Transverse colon (tissue), 4 donors: ENCODE results near the gene ESYT3. TPM values are rescaled to one million over a fixed set of nuclear protein-coding genes. Genes with fewer than 3 reads are reported as not detected.

ENCODE experiments used
- DNase-seq: peaks from one replicate; pipeline ENCODE4 v3.0.0-alpha.2; 2019
- H3K27ac ChIP-seq, 4 donors: fragments of 200-600 bp; sonication (generic); 2 replicates each; pipeline ENCODE4 v1.5.1; 2016 to 2018; ENCODE audit warnings: inconsistent platforms in 4 of 4
- H3K27me3 ChIP-seq: fragments of 200-600 bp; sonication (generic); 2 replicates; pipeline ENCODE4 v1.5.1; 2017; ENCODE audit warnings: inconsistent platforms
- H3K36me3 ChIP-seq, 4 donors: fragments of 200-600 bp; sonication (generic); 2 replicates each; pipeline ENCODE4 v1.5.1; 2017 to 2019; ENCODE audit warnings: inconsistent platforms in 4 of 4
- H3K4me1 ChIP-seq, 4 donors: fragments of 200-600 bp; sonication (generic); 2 replicates each; pipeline ENCODE4 v1.5.1; 2017 to 2020; ENCODE audit warnings: inconsistent platforms in 4 of 4
- H3K4me3 ChIP-seq, 4 donors: fragments of 200-600 bp; sonication (generic); 1 replicate in 1 of 4; 2 replicates in 3 of 4; pipeline versions ENCODE4 v1.5.1 to v1.6.1; 2017 to 2019; ENCODE audit warnings: inconsistent platforms in 4 of 4
- H3K9me3 ChIP-seq, 2 donors: fragments of 200-600 bp; sonication (generic); 2 replicates each; pipeline ENCODE4 v1.5.1; 2017 to 2019; ENCODE audit warnings: inconsistent platforms in 2 of 2
- EP300 ChIP-seq: sonication (generic); formaldehyde crosslinking; IDR thresholded peaks from one replicate; pipeline ENCODE4 v1.6.1; 2017; ENCODE audit warnings: antibody characterized with exemption, low read depth
- POLR2A ChIP-seq: fragments of 450-650 bp; IDR thresholded peaks from one replicate; pipeline ENCODE4 v1.6.1; 2016; ENCODE audit warnings: antibody characterized with exemption, mild to moderate bottlenecking, moderate library complexity
- POLR2AphosphoS5 ChIP-seq, 3 donors: sonication (generic); formaldehyde crosslinking; IDR thresholded peaks; one replicate each; pipeline ENCODE4 v1.6.1; 2016; ENCODE audit warnings: antibody characterized with exemption in 3 of 3
- WGBS, 2 donors: methylation state at CpG; one replicate each; pipeline ENCODE4 v1.1.5; 2018; ENCODE audit warnings: low coverage in 1 of 2; 5-methylcytosine and 5-hydroxymethylcytosine counted together
- in situ Hi-C, 4 donors: fragments of 200-750 bp; cut with MboI; loops; one replicate each; pipeline versions ENCODE4 v1.15.0 to v1.15.1; 2017; ENCODE audit warnings: low sequenced_read_pairs in 3 of 4, low pct_ligation_motif_present in 1 of 4, low pct_unique_long_range_greater_than_20kb in 1 of 4
- intact Hi-C: fragments of 100-400 bp; cut with DNase I; formaldehyde crosslinking; loops from one replicate; pipeline ENCODE4 v1.15.1; 2023; ENCODE audit warnings: low total_unique reads
- total RNA-seq, 4 donors: library from RNA; depleted of rRNA; stranded (reverse); fragments of >200 nt; gene quantifications; one replicate each; pipeline ENCODE4 v1.1.0, GENCODE V29; 2016
- TF ChIP-seq, protein P1 (sequence below), 5 experiments: fragments of 200-600 bp in 3 of 5; fragments of 450-650 bp in 2 of 5; sonication (generic) in 3 of 5; IDR thresholded peaks; 1 replicate in 2 of 5; 2 replicates in 3 of 5; pipeline ENCODE4 v1.5.1; 2016 to 2017; ENCODE audit warnings: antibody characterized with exemption in 5 of 5, inconsistent platforms in 3 of 5, mild to moderate bottlenecking in 2 of 5, moderate library complexity in 1 of 5

The ESYT3 gene
- total RNA-seq, 4 donors from 2014 or later: 0.60 to 6.0 (median 2.8) TPM

DNA sequence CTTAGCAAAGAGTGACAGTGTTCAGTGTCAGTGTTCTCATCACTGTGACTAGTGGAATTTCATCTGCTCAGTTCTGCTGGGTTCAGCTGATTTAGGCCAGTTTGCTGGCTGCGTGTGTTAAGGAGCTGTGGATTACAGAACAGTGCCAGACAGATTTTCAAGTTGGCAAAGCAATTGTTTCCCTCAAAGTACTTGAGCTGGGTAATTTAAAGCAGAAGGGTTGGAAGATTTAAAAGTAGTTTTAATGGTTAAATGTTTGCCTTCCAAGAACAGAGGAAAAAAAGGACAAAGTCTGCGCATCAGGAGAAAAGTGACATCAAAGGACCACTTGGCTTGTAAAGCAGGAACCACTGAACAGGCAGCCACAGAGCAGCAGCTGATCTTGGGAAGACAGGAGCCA lies 8.7 kb downstream of the ESYT3 start:
- TF ChIP-seq EP300 (no peak), POLR2AphosphoS5 (IDR thresholded peaks at IDR 0.05) (no peak), POLR2A (no peak)
- TF ChIP-seq, protein P1, sequence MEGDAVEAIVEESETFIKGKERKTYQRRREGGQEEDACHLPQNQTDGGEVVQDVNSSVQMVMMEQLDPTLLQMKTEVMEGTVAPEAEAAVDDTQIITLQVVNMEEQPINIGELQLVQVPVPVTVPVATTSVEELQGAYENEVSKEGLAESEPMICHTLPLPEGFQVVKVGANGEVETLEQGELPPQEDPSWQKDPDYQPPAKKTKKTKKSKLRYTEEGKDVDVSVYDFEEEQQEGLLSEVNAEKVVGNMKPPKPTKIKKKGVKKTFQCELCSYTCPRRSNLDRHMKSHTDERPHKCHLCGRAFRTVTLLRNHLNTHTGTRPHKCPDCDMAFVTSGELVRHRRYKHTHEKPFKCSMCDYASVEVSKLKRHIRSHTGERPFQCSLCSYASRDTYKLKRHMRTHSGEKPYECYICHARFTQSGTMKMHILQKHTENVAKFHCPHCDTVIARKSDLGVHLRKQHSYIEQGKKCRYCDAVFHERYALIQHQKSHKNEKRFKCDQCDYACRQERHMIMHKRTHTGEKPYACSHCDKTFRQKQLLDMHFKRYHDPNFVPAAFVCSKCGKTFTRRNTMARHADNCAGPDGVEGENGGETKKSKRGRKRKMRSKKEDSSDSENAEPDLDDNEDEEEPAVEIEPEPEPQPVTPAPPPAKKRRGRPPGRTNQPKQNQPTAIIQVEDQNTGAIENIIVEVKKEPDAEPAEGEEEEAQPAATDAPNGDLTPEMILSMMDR (IDR thresholded peaks at IDR 0.05): no peak
- in situ Hi-C loops (no loop called here), intact Hi-C loops (no loop called here)
- no peak for DNase-seq
- Histone ChIP-seq H3K4me1 (no peaks in the 10 kb centered on the region), H3K27me3 (no peaks in the 10 kb centered on the region), H3K9me3 (no peaks in the 10 kb centered on the region), H3K36me3 (no peaks in the 10 kb centered on the region), H3K4me3 (no peak overlapping the region), H3K27ac (no peak overlapping the region)
- WGBS, 2 donors: 81 to 87% methylated on average over 2 of the region's 2 CpGs

DNA sequence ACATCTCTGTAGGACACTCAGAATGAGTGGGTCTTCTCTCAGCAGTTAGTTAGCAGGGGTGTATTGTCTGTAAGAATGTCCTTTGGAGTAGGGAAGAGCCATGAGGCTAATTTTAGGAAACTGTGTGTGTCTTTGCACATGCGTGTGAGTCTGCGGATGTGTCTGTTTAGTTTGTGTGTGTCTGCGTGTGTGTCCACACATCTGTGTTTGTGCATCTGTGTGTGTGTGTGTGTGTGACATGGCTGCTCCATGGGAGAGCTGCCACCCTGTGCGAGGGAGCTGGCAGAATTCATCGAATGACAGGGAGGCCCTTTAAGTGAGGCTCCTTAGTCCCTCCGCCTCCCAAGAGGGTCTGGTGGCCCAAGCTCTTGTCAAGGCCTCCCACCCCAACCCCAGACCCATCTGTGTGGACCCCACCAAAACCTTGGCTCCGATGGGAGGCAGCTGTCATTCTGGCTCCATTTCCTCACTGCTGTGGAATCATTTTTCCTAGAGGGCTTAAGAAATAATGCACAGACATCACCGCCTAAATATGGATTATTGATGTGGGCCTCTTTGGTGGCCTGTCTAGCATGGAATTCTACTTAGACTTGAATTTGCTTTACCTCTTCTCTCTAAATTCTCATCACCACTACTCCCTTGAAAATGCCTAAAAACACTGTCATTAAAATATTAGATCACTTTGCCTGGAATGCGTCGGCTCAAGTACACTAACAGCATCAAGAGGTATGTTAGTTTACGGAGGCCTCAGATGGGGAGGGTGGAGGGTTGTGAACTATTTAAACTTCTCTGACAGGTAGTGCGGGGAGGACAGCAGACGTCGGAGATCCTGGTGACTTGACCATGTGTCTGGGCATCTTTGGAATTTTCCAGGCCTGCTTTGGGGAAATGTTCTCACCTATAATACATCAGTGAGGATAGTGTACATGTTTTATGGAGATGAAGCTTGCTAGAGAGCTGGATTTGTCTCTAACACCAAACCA lies 9.4 kb downstream of the ESYT3 start:
- Histone ChIP-seq H3K9me3 (no peaks in the 10 kb centered on the region), H3K27ac (no peak overlapping the region), H3K36me3 (no peaks in the 10 kb centered on the region), H3K4me1 (no peaks in the 10 kb centered on the region), H3K27me3 (no peaks in the 10 kb centered on the region), H3K4me3 (no peak overlapping the region)
- intact Hi-C loops (no loop called here), in situ Hi-C loops (no loop called here)
- TF ChIP-seq, protein P1 (IDR thresholded peaks at IDR 0.05): no peak
- TF ChIP-seq POLR2A: no peak
- no peak for TF ChIP-seq EP300
- TF ChIP-seq POLR2AphosphoS5 (IDR thresholded peaks at IDR 0.05): no peak
- 89 to 95% methylated on average over 6 to 14 of the region's 14 CpGs for WGBS, 2 donors
- no peak for DNase-seq

DNA sequence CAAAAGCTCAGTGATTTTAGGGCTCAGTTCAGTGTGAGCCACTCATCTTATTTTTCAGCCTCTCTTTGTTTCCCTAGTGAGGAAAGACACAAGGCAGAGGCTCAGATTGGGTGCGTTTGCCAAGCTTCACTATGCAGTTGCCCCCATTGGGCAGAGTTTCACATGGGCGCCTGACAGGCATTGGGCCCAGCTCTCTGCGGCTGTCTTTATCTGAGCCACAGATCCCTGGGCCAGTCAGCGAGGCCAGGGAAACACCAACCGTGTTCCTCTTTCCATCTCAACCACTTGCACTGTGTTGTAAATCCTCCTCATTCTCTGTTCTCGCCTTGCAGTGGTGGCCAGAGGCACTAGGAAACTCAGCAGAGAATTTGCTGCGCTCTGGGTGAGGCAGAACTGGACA lies 10.8 kb downstream of the ESYT3 start:
- no peaks in the 10 kb centered on the region for H3K4me1 ChIP-seq
- no peaks in the 10 kb centered on the region for H3K36me3 ChIP-seq
- H3K4me3 ChIP-seq: no peak overlapping the region
- no peak for DNase-seq
- in situ Hi-C loops: no loop called here
- no peaks in the 10 kb centered on the region for H3K27me3 ChIP-seq
- H3K27ac ChIP-seq: no peak overlapping the region
- intact Hi-C loops: no loop called here
- TF ChIP-seq POLR2A (no peak), POLR2AphosphoS5 (IDR thresholded peaks at IDR 0.05) (no peak), EP300 (no peak)
- TF ChIP-seq, protein P1 (IDR thresholded peaks at IDR 0.05): no peak
- 89% methylated on average over 7 of the region's 7 CpGs; no CpG with 5 or more reads in 1 of the 2 donors for WGBS, 2 donors
- H3K9me3 ChIP-seq: no peaks in the 10 kb centered on the region

DNA sequence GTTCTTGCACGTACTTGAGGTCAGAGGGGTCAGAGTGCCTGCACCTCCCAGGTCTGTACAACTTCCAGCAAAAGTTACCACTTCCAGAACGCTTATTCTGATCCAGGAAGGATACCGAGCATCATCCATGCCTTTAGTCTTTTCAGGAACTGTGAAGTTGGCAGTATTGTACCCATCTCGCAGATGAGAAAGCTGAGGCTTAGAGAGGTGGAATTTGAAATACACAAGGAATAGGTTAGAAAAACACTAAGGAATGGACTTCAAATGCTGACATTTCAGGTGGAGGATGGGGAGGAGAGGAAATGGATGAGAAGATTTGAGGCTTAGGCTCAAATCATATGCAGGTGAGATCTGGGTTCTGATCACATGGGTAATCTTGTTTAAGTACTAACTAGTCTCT lies 11.2 kb downstream of the ESYT3 start:
- Histone ChIP-seq H3K27me3 (no peaks in the 10 kb centered on the region), H3K36me3 (no peaks in the 10 kb centered on the region), H3K9me3 (no peaks in the 10 kb centered on the region), H3K27ac (no peak overlapping the region), H3K4me3 (no peak overlapping the region), H3K4me1 (no peaks in the 10 kb centered on the region)
- no peak for DNase-seq
- TF ChIP-seq POLR2A (no peak), EP300 (no peak), POLR2AphosphoS5 (IDR thresholded peaks at IDR 0.05) (no peak)
- TF ChIP-seq, protein P1 (IDR thresholded peaks at IDR 0.05): no peak
- intact Hi-C loops: no loop called here
- 90% methylated on average over 4 of the region's 4 CpGs; no CpG with 5 or more reads in 1 of the 2 donors for WGBS, 2 donors
- in situ Hi-C loops: no loop called here
